HG03103 (cell line): ENCODE data around the gene PID1.

ENCODE experiments used
- ATAC-seq: cut with Tn5 transposase; IDR thresholded peaks from one replicate; pipeline ENCODE4 v1.9.1; 2021; ENCODE audit warnings: low read depth; ENCODE audit not compliant: unreplicated experiment

PID1 gene

GRCh38 chr2:229041691-229042090, 229.4 kb downstream of the PID1 start:
- ATAC-seq: no peak

- no peak for ATAC-seq
These were observed 233.5 kb downstream of the PID1 start for GRCh38 chr2:229037621-229038020.

GRCh38 chr2:229033816-229034215, 237.3 kb downstream of the PID1 start:
- ATAC-seq: no peak

GRCh38 chr2:229032608-229033234, 238.4 kb downstream of the PID1 start:
- no peak for ATAC-seq

GRCh38 chr2:229027353-229028105, 243.6 kb downstream of the PID1 start:
- ATAC-seq: no peak

- ATAC-seq: no peak
These were observed 245.4 kb downstream of the PID1 start for GRCh38 chr2:229025653-229026052.

- no peak for ATAC-seq
These were observed 248.4 kb downstream of the PID1 start for GRCh38 chr2:229022652-229023051.

- no peak for ATAC-seq
These were observed 249.0 kb downstream of the PID1 start for GRCh38 chr2:229022071-229022470.

- no peak for ATAC-seq
These were observed 261.3 kb downstream of the PID1 start for GRCh38 chr2:229009816-229010215.

GRCh38 chr2:229003256-229003655, 267.8 kb downstream of the PID1 start:
- ATAC-seq: no peak

- no peak for ATAC-seq
These were observed 269.9 kb downstream of the PID1 start for GRCh38 chr2:229001196-229001595.

- ATAC-seq: no peak
These were observed 271.8 kb downstream of the PID1 start for GRCh38 chr2:228999326-228999725.

- ATAC-seq: no peak
These were observed 282.3 kb downstream of the PID1 start for GRCh38 chr2:228988786-228989185.

- ATAC-seq: no peak
These were observed 283.5 kb downstream of the PID1 start for GRCh38 chr2:228987441-228988155.

GRCh38 chr2:228986961-228987360, 284.1 kb downstream of the PID1 start:
- ATAC-seq: no peak

- ATAC-seq: no peak
These were observed 287.4 kb downstream of the PID1 start for GRCh38 chr2:228983700-228984099.

GRCh38 chr2:228974169-228974568, 296.9 kb downstream of the PID1 start:
- ATAC-seq: no peak
